ENCODE measurements around the gene HJV.
A peak's percentile ranks its signal among the peaks of the same experiment; 100 is the strongest.

Gene HJV

GRCh38 chr1:145983960-145984830 is 37.3 kb downstream of the HJV start:
- H3K4me1 ChIP-seq = peaks cover 9% of the 10 kb centered on the region
- TF ChIP-seq CTCF (IDR thresholded peaks at IDR 0.05; ENCODE audit: low read depth, low read length) = no peak
- no peak for DNase-seq
- H3K36me3 ChIP-seq = no peaks in the 10 kb centered on the region
- H3K27me3 ChIP-seq = no peaks in the 10 kb centered on the region
- H3K9me3 ChIP-seq = no peaks in the 10 kb centered on the region
- H3K4me3 ChIP-seq (ENCODE audit: low read depth, low read length) = no peak overlapping the region

- TF ChIP-seq CTCF (IDR thresholded peaks at IDR 0.05; ENCODE audit: low read depth, low read length) = no peak
- Histone ChIP-seq H3K36me3 (no peaks in the 10 kb centered on the region), H3K4me1 (peaks cover 18% of the 10 kb centered on the region), H3K4me3 (ENCODE audit: low read depth, low read length) (no peak overlapping the region), H3K27me3 (no peaks in the 10 kb centered on the region), H3K9me3 (no peaks in the 10 kb centered on the region)
- DNase-seq = no peak
Observed at GRCh38 chr1:145983206-145983675, 38.3 kb downstream of the HJV start.

- Histone ChIP-seq H3K9me3 (no peaks in the 10 kb centered on the region), H3K36me3 (no peaks in the 10 kb centered on the region), H3K4me1 (peaks cover 25% of the 10 kb centered on the region), H3K27me3 (no peaks in the 10 kb centered on the region), H3K4me3 (ENCODE audit: low read depth, low read length) (no peak overlapping the region)
- no peak for DNase-seq
- TF ChIP-seq CTCF (IDR thresholded peaks at IDR 0.05; ENCODE audit: low read depth, low read length) = no peak
Observed at GRCh38 chr1:145982010-145982723, 39.4 kb downstream of the HJV start.

- Histone ChIP-seq H3K36me3 (no peaks in the 10 kb centered on the region), H3K4me1 (peaks cover 22% of the 10 kb centered on the region), H3K27me3 (no peaks in the 10 kb centered on the region), H3K9me3 (no peaks in the 10 kb centered on the region), H3K4me3 (ENCODE audit: low read depth, low read length) (no peak overlapping the region)
- no peak for DNase-seq
- no peak for TF ChIP-seq CTCF (IDR thresholded peaks at IDR 0.05; ENCODE audit: low read depth, low read length)
Observed at GRCh38 chr1:145980457-145980994, 41.0 kb downstream of the HJV start.

- Histone ChIP-seq H3K9me3 (no peaks in the 10 kb centered on the region), H3K4me1 (peaks cover 22% of the 10 kb centered on the region), H3K27me3 (no peaks in the 10 kb centered on the region), H3K36me3 (no peaks in the 10 kb centered on the region), H3K4me3 (ENCODE audit: low read depth, low read length) (peak overlapping the region; percentile 19; the same call in 1 of the 2 replicates)
- no peak for DNase-seq
- TF ChIP-seq CTCF (IDR thresholded peaks at IDR 0.05; ENCODE audit: low read depth, low read length) = no peak
Observed at GRCh38 chr1:145979746-145980456, 41.6 kb downstream of the HJV start.
